ENCODE results near the gene HK1.

HK1 gene

DNA sequence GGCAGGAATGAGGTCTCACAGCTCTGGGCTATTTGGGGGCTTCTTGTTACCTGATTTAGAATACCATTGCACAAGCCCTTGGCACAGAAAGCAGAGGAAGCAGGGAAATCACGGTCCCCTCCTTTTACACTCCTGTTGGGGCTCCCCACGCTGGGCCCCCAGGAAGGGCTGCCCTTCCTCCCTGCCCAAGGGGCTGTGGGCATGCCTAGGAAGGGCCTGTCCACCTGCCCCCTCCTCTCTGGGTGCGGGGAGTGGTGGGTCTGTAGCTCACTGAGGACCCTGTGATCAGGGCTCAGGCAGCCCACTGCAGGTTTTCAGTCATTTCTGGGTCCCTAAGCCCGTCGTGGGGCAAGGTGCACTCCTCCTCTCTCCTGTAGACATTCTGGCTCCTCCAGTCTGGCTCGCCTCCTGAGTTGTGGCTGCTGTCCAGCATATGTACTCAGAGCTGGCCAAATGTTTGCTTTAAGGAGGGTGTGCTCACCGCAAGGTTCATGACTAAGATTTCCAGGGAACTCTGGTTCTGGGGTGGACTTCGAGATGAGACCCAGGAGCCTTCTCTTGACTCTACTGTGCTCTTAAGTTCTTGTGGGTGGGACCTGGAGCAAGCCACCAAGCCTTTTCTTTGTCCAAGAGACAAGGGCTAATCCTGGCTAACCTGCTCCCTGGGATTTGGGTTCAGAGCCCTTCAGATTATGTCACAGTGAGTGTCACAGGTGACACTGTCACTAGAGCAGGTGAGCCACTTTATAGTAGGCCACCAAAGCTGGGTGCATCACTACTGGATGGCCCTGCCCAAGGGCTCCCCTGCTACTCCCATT lies 82.4 kb downstream of the HK1 start:
- no peaks in the 10 kb centered on the region for H3K27me3 ChIP-seq (ENCODE audit: control insufficient read depth in 3 of 3, insufficient read depth in 3 of 3, low read depth in 1 of 3, low read length in 3 of 3)
- H3K9me3 ChIP-seq (replicated peaks in 1 of 2; ENCODE audit: control insufficient read depth in 2 of 2, insufficient read depth in 1 of 2, low read depth in 1 of 2, low read length in 2 of 2), result no peaks in the 10 kb centered on the region
- no CpG with 5 or more reads among the region's 8 CpGs for WGBS, 2 donors (ENCODE audit: extremely low coverage in 2 of 2, insufficient read length in 2 of 2, insufficient replicate concordance in 1 of 2)
- no peak overlapping the region for H2AFZ ChIP-seq (ENCODE audit: low read length)
- H3K4me1 ChIP-seq (ENCODE audit: control insufficient read depth in 2 of 2, insufficient read depth in 1 of 2, low read depth in 1 of 2, low read length in 2 of 2), result peaks cover 0 to 10% of the 10 kb centered on the region in 2 donors
- H3K4me2 ChIP-seq (ENCODE audit: insufficient read depth, low read length, poor library complexity, severe bottlenecking), result no peak overlapping the region
- H2BK12ac ChIP-seq (ENCODE audit: low read length), result no peak overlapping the region
- H3K36me3 ChIP-seq (replicated peaks in 1 of 2; ENCODE audit: control insufficient read depth in 2 of 2, insufficient read depth in 2 of 2, low read length in 2 of 2), result peaks cover 0 to 19% of the 10 kb centered on the region in 2 donors
- no peak overlapping the region for H3K27ac ChIP-seq (replicated peaks; ENCODE audit: low read length)
- H3K4me3 ChIP-seq (ENCODE audit: low read length in 2 of 2), result no peak overlapping the region
- no peak overlapping the region for H2AK5ac ChIP-seq (ENCODE audit: low read depth, low read length)
- no peak overlapping the region for H3K23ac ChIP-seq (ENCODE audit: low read depth, low read length, poor library complexity)
- DNase-seq (ENCODE audit: low spot score), result no peak
- no peak overlapping the region for H3K14ac ChIP-seq (ENCODE audit: low read length)
- no peak overlapping the region for H3K9ac ChIP-seq (ENCODE audit: low read depth, low read length, poor library complexity)
- no peak overlapping the region for H2BK120ac ChIP-seq (ENCODE audit: low read depth, low read length)
- no peak overlapping the region for H3K4ac ChIP-seq (ENCODE audit: low read length)
- peak overlapping the region; percentile 13 for H3K18ac ChIP-seq (ENCODE audit: low read length)
- H4K91ac ChIP-seq (ENCODE audit: low read depth, low read length, poor library complexity), result no peak overlapping the region
- peaks cover 2% of the 10 kb centered on the region for H3K79me1 ChIP-seq (ENCODE audit: low read depth, low read length)
- H2BK5ac ChIP-seq (ENCODE audit: low read length), result no peak overlapping the region
- no peak overlapping the region for H2BK15ac ChIP-seq (ENCODE audit: low read length)
- H4K8ac ChIP-seq (ENCODE audit: low read depth, low read length), result no peak overlapping the region

DNA sequence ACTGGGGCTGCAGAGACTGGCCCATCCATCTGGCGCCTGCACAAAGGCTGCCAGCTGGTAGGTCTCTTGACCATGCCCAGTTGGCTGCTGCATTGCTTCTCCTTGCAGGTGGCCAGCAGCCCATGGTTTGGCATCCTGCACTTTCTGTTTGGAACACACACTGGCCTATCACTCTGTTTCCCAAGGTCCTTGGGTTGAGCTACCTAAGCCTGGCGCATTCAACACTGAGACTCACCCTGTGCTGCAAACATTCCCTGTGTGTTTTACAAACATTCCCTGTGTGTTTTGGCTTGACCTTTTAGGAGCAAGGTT lies 83.0 kb downstream of the HK1 start:
- no peak overlapping the region for H4K91ac ChIP-seq (ENCODE audit: low read depth, low read length, poor library complexity)
- H4K8ac ChIP-seq (ENCODE audit: low read depth, low read length), result no peak overlapping the region
- no peak overlapping the region for H3K4me3 ChIP-seq (ENCODE audit: low read length in 2 of 2)
- no peaks in the 10 kb centered on the region for H3K27me3 ChIP-seq (ENCODE audit: control insufficient read depth in 3 of 3, insufficient read depth in 3 of 3, low read depth in 1 of 3, low read length in 3 of 3)
- no peak overlapping the region for H3K4ac ChIP-seq (ENCODE audit: low read length)
- H3K18ac ChIP-seq (ENCODE audit: low read length), result no peak overlapping the region
- H2AFZ ChIP-seq (ENCODE audit: low read length), result no peak overlapping the region
- H3K27ac ChIP-seq (replicated peaks; ENCODE audit: low read length), result no peak overlapping the region
- no peak overlapping the region for H3K14ac ChIP-seq (ENCODE audit: low read length)
- peaks cover 0 to 23% of the 10 kb centered on the region in 2 donors for H3K36me3 ChIP-seq (replicated peaks in 1 of 2; ENCODE audit: control insufficient read depth in 2 of 2, insufficient read depth in 2 of 2, low read length in 2 of 2)
- DNase-seq (ENCODE audit: low spot score), result no peak
- peaks cover 2% of the 10 kb centered on the region for H3K79me1 ChIP-seq (ENCODE audit: low read depth, low read length)
- no peak overlapping the region for H2AK5ac ChIP-seq (ENCODE audit: low read depth, low read length)
- H3K9ac ChIP-seq (ENCODE audit: low read depth, low read length, poor library complexity), result no peak overlapping the region
- peaks cover 0 to 10% of the 10 kb centered on the region in 2 donors for H3K4me1 ChIP-seq (ENCODE audit: control insufficient read depth in 2 of 2, insufficient read depth in 1 of 2, low read depth in 1 of 2, low read length in 2 of 2)
- H3K4me2 ChIP-seq (ENCODE audit: insufficient read depth, low read length, poor library complexity, severe bottlenecking), result no peak overlapping the region
- no peaks in the 10 kb centered on the region for H3K9me3 ChIP-seq (replicated peaks in 1 of 2; ENCODE audit: control insufficient read depth in 2 of 2, insufficient read depth in 1 of 2, low read depth in 1 of 2, low read length in 2 of 2)
- H2BK12ac ChIP-seq (ENCODE audit: low read length), result no peak overlapping the region
- no peak overlapping the region for H2BK5ac ChIP-seq (ENCODE audit: low read length)
- no peak overlapping the region for H2BK120ac ChIP-seq (ENCODE audit: low read depth, low read length)
- H2BK15ac ChIP-seq (ENCODE audit: low read length), result no peak overlapping the region
- WGBS, 2 donors (ENCODE audit: extremely low coverage in 2 of 2, insufficient read length in 2 of 2, insufficient replicate concordance in 1 of 2), result no CpG with 5 or more reads among the region's 2 CpGs
- no peak overlapping the region for H3K23ac ChIP-seq (ENCODE audit: low read depth, low read length, poor library complexity)

DNA sequence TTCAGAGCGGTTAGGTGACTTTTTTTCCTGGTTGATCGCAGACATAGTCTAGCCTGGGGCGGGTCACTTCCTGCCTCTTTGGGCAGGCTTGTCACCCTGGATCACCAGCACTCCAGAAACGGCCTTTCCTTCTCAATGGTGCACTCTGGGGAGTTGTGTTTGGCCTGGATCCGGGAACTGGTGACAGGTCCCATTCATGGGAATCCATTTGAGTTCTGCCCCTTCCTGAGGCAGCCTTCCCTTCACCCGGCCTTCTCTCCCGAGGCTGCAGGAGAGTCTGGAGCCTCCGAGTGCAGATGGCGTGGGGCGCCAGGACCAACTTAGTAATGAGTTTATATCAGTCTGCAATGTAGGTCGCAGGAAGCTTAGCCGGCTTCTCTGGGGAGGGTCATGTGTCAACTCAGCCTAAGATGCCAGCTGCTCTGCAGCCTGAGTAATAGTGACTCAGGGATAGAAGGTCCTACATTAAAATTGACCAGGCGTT lies 84.2 kb downstream of the HK1 start:
- no CpG with 5 or more reads among the region's 13 CpGs for WGBS, 2 donors (ENCODE audit: extremely low coverage in 2 of 2, insufficient read length in 2 of 2, insufficient replicate concordance in 1 of 2)
- H3K4me1 ChIP-seq (ENCODE audit: control insufficient read depth in 2 of 2, insufficient read depth in 1 of 2, low read depth in 1 of 2, low read length in 2 of 2), result peaks cover 3 to 10% of the 10 kb centered on the region in 2 donors
- no peak overlapping the region for H2AK5ac ChIP-seq (ENCODE audit: low read depth, low read length)
- no peak overlapping the region for H3K18ac ChIP-seq (ENCODE audit: low read length)
- no peak overlapping the region for H4K8ac ChIP-seq (ENCODE audit: low read depth, low read length)
- H2BK15ac ChIP-seq (ENCODE audit: low read length), result no peak overlapping the region
- no peak for DNase-seq (ENCODE audit: low spot score)
- no peaks in the 10 kb centered on the region for H3K27me3 ChIP-seq (ENCODE audit: control insufficient read depth in 3 of 3, insufficient read depth in 3 of 3, low read depth in 1 of 3, low read length in 3 of 3)
- H3K27ac ChIP-seq (replicated peaks; ENCODE audit: low read length), result no peak overlapping the region
- H3K14ac ChIP-seq (ENCODE audit: low read length), result no peak overlapping the region
- peaks cover 2% of the 10 kb centered on the region for H3K79me1 ChIP-seq (ENCODE audit: low read depth, low read length)
- H3K23ac ChIP-seq (ENCODE audit: low read depth, low read length, poor library complexity), result no peak overlapping the region
- H2BK12ac ChIP-seq (ENCODE audit: low read length), result no peak overlapping the region
- H3K4me2 ChIP-seq (ENCODE audit: insufficient read depth, low read length, poor library complexity, severe bottlenecking), result no peak overlapping the region
- no peak overlapping the region for H4K91ac ChIP-seq (ENCODE audit: low read depth, low read length, poor library complexity)
- H2BK120ac ChIP-seq (ENCODE audit: low read depth, low read length), result no peak overlapping the region
- no peak overlapping the region for H2BK5ac ChIP-seq (ENCODE audit: low read length)
- peaks cover 0 to 27% of the 10 kb centered on the region in 2 donors for H3K36me3 ChIP-seq (replicated peaks in 1 of 2; ENCODE audit: control insufficient read depth in 2 of 2, insufficient read depth in 2 of 2, low read length in 2 of 2)
- H3K9me3 ChIP-seq (replicated peaks in 1 of 2; ENCODE audit: control insufficient read depth in 2 of 2, insufficient read depth in 1 of 2, low read depth in 1 of 2, low read length in 2 of 2), result no peaks in the 10 kb centered on the region
- no peak overlapping the region for H3K4ac ChIP-seq (ENCODE audit: low read length)
- no peak overlapping the region for H3K4me3 ChIP-seq (ENCODE audit: low read length in 2 of 2)
- H2AFZ ChIP-seq (ENCODE audit: low read length), result no peak overlapping the region
- H3K9ac ChIP-seq (ENCODE audit: low read depth, low read length, poor library complexity), result no peak overlapping the region

DNA sequence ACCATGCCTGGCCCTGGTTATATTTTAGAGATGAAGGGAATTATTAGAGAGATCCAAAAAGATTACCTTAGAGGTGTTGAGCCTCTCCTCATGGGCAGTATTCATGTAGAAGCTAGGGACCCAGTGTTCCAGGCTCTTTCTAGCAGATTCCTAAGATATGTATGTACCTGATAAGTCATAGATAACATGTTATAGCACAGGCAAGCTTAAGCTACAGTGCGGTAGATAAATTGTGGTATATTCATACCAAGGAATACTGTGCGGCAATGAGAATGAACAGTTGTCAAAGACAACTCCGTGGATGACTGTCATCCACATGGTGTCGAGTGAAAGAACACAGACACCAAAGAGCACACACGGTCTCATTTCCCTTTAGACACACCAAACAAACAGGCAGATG lies 85.4 kb downstream of the HK1 start:
- DNase-seq (ENCODE audit: low spot score), result no peak
- Histone ChIP-seq H2BK5ac (ENCODE audit: low read length) (no peak overlapping the region), H4K91ac (ENCODE audit: low read depth, low read length, poor library complexity) (no peak overlapping the region), H3K36me3 (replicated peaks in 1 of 2; ENCODE audit: control insufficient read depth in 2 of 2, insufficient read depth in 2 of 2, low read length in 2 of 2) (peaks cover 0 to 33% of the 10 kb centered on the region in 2 donors), H2BK15ac (ENCODE audit: low read length) (no peak overlapping the region), H3K14ac (ENCODE audit: low read length) (no peak overlapping the region), H3K23ac (ENCODE audit: low read depth, low read length, poor library complexity) (no peak overlapping the region), H3K27ac (replicated peaks; ENCODE audit: low read length) (no peak overlapping the region), H2BK12ac (ENCODE audit: low read length) (no peak overlapping the region), H3K4me2 (ENCODE audit: insufficient read depth, low read length, poor library complexity, severe bottlenecking) (no peak overlapping the region), H3K18ac (ENCODE audit: low read length) (no peak overlapping the region), H3K9ac (ENCODE audit: low read depth, low read length, poor library complexity) (no peak overlapping the region), H3K79me1 (ENCODE audit: low read depth, low read length) (peaks cover 2% of the 10 kb centered on the region), H4K8ac (ENCODE audit: low read depth, low read length) (no peak overlapping the region), H2BK120ac (ENCODE audit: low read depth, low read length) (no peak overlapping the region), H3K4me3 (ENCODE audit: low read length in 2 of 2) (no peak overlapping the region), H3K9me3 (replicated peaks in 1 of 2; ENCODE audit: control insufficient read depth in 2 of 2, insufficient read depth in 1 of 2, low read depth in 1 of 2, low read length in 2 of 2) (no peaks in the 10 kb centered on the region), H3K4me1 (ENCODE audit: control insufficient read depth in 2 of 2, insufficient read depth in 1 of 2, low read depth in 1 of 2, low read length in 2 of 2) (peaks cover 7 to 10% of the 10 kb centered on the region in 2 donors), H3K4ac (ENCODE audit: low read length) (no peak overlapping the region), H3K27me3 (ENCODE audit: control insufficient read depth in 3 of 3, insufficient read depth in 3 of 3, low read depth in 1 of 3, low read length in 3 of 3) (no peaks in the 10 kb centered on the region), H2AK5ac (ENCODE audit: low read depth, low read length) (no peak overlapping the region), H2AFZ (ENCODE audit: low read length) (no peak overlapping the region)
- no CpG with 5 or more reads among the region's 5 CpGs for WGBS, 2 donors (ENCODE audit: extremely low coverage in 2 of 2, insufficient read length in 2 of 2, insufficient replicate concordance in 1 of 2)

Measured in neuronal stem cell (in vitro differentiated cells).